Measurements from ENCODE around the gene CDC42BPB. TPM values are rescaled to one million over a fixed set of nuclear protein-coding genes. Genes with fewer than 3 reads are reported as not detected.

Gene CDC42BPB
- total and polyA plus RNA-seq, 2 donors (not counting 1 experiment from before 2014, with no cell fraction given) = 44.8 to 98.3 TPM

DNA sequence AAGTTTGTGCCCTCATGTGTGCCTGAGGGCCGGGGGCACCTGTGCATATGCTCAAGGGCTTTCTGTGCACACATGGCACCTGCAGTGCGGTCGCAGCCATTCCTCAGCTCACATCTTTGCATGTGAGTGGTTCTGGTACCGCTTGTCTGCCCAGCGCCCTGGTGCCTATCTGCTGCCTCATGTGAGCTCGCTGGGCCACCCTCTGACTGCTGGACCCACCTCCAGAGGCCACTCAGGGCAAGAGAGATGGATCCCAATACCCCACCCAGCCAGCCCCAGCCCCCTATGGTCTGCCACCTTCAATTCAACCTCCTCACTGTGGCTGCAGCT is 140.3 kb downstream of the CDC42BPB start:
- Histone ChIP-seq H2AFZ (ENCODE audit: low read length) (no peak overlapping the region), H3K4me1 (ENCODE audit: control insufficient read depth, extremely low read depth, insufficient read depth, low read length) (no peaks in the 10 kb centered on the region), H4K20me1 (ENCODE audit: control insufficient read depth, extremely low read depth, insufficient read depth, low read length) (no peaks in the 10 kb centered on the region), H3K27me3 (ENCODE audit: control insufficient read depth, insufficient read depth, low read length) (peaks cover 8% of the 10 kb centered on the region), H3K27ac (ENCODE audit: insufficient read depth, low read length) (no peak overlapping the region), H3K4me3 (replicated peaks in 1 of 4; ENCODE audit: control extremely low read depth in 1 of 4, insufficient read depth in 1 of 4, low read depth in 3 of 4, low read length in 4 of 4) (no peak overlapping the region), H3K79me2 (ENCODE audit: control insufficient read depth, insufficient read depth, low read length) (no peaks in the 10 kb centered on the region), H3K9ac (ENCODE audit: insufficient read depth, low read length) (no peak overlapping the region), H3K4me2 (ENCODE audit: extremely low read depth, insufficient read depth, low read length) (no peak overlapping the region), H3K36me3 (ENCODE audit: control insufficient read depth, insufficient read depth, low read length) (no peaks in the 10 kb centered on the region), H3K9me3 (ENCODE audit: control insufficient read depth, insufficient read depth, low read depth, low read length) (no peaks in the 10 kb centered on the region)
- TF ChIP-seq EZH2 (IDR thresholded peaks at IDR 0.05; ENCODE audit: low read length, missing control alignments) = no peak
- TF ChIP-seq, protein P1, sequence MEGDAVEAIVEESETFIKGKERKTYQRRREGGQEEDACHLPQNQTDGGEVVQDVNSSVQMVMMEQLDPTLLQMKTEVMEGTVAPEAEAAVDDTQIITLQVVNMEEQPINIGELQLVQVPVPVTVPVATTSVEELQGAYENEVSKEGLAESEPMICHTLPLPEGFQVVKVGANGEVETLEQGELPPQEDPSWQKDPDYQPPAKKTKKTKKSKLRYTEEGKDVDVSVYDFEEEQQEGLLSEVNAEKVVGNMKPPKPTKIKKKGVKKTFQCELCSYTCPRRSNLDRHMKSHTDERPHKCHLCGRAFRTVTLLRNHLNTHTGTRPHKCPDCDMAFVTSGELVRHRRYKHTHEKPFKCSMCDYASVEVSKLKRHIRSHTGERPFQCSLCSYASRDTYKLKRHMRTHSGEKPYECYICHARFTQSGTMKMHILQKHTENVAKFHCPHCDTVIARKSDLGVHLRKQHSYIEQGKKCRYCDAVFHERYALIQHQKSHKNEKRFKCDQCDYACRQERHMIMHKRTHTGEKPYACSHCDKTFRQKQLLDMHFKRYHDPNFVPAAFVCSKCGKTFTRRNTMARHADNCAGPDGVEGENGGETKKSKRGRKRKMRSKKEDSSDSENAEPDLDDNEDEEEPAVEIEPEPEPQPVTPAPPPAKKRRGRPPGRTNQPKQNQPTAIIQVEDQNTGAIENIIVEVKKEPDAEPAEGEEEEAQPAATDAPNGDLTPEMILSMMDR (conservative IDR thresholded peaks at IDR 0.05 in 1 of 2, IDR thresholded peaks at IDR 0.05 in 1 of 2; ENCODE audit: low read depth in 1 of 2, low read length in 2 of 2) = no peak
- DNase-seq (ENCODE audit: low read depth in 2 of 2) = no peak

DNA sequence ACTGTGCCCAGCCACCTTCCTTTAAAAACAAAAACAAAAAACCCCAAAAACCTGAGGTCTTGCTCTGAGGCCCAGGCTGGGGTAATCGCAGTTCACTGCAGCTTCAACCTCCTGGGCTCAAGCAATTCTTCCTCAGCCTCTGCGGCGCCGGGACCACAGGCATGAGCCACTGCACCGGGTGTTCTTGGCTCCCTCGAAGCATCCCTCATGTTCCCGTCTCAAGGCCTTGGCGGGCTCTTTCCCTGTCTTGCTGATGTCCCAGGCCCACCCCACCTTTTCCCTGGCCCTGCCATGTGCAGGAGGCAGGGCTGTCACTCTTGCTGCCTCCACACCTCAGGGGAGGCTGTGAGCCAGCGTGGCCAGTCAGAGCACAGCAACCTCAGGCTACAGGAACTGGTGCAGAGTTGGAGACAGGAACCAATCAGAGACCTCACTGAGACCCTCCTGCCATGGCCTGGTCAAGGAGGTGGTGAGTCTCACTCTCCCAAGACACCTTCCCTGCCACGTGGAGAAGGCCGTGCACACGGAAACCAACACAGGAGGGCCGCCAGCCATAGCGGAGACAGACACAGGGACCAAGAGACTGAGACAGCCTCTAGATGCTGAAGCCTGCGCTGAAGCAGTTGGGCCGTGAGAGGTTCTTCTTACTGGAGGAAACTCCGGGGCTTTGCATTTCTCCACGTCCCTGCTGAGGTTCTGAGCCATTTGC is 140.8 kb downstream of the CDC42BPB start:
- H3K9me3 ChIP-seq (ENCODE audit: control insufficient read depth, insufficient read depth, low read depth, low read length) = no peaks in the 10 kb centered on the region
- H3K27ac ChIP-seq (ENCODE audit: insufficient read depth, low read length) = no peak overlapping the region
- H3K36me3 ChIP-seq (ENCODE audit: control insufficient read depth, insufficient read depth, low read length) = no peaks in the 10 kb centered on the region
- no peaks in the 10 kb centered on the region for H4K20me1 ChIP-seq (ENCODE audit: control insufficient read depth, extremely low read depth, insufficient read depth, low read length)
- H2AFZ ChIP-seq (ENCODE audit: low read length) = no peak overlapping the region
- H3K79me2 ChIP-seq (ENCODE audit: control insufficient read depth, insufficient read depth, low read length) = no peaks in the 10 kb centered on the region
- H3K4me3 ChIP-seq (replicated peaks in 1 of 4; ENCODE audit: control extremely low read depth in 1 of 4, insufficient read depth in 1 of 4, low read depth in 3 of 4, low read length in 4 of 4) = no peak overlapping the region
- no peak for DNase-seq (ENCODE audit: low read depth in 2 of 2)
- no peak for TF ChIP-seq EZH2 (IDR thresholded peaks at IDR 0.05; ENCODE audit: low read length, missing control alignments)
- TF ChIP-seq, protein P1 (conservative IDR thresholded peaks at IDR 0.05 in 1 of 2, IDR thresholded peaks at IDR 0.05 in 1 of 2; ENCODE audit: low read depth in 1 of 2, low read length in 2 of 2) = no peak
- no peak overlapping the region for H3K4me2 ChIP-seq (ENCODE audit: extremely low read depth, insufficient read depth, low read length)
- H3K27me3 ChIP-seq (ENCODE audit: control insufficient read depth, insufficient read depth, low read length) = peaks cover 5% of the 10 kb centered on the region
- no peaks in the 10 kb centered on the region for H3K4me1 ChIP-seq (ENCODE audit: control insufficient read depth, extremely low read depth, insufficient read depth, low read length)
- no peak overlapping the region for H3K9ac ChIP-seq (ENCODE audit: insufficient read depth, low read length)

GRCh38 chr14:102915292-102916110 is 141.8 kb downstream of the CDC42BPB start:
- Histone ChIP-seq H3K4me2 (ENCODE audit: extremely low read depth, insufficient read depth, low read length) (no peak overlapping the region), H3K79me2 (ENCODE audit: control insufficient read depth, insufficient read depth, low read length) (no peaks in the 10 kb centered on the region), H3K4me3 (replicated peaks in 1 of 4; ENCODE audit: control extremely low read depth in 1 of 4, insufficient read depth in 1 of 4, low read depth in 3 of 4, low read length in 4 of 4) (no peak overlapping the region), H3K27me3 (ENCODE audit: control insufficient read depth, insufficient read depth, low read length) (no peaks in the 10 kb centered on the region), H2AFZ (ENCODE audit: low read length) (no peak overlapping the region), H4K20me1 (ENCODE audit: control insufficient read depth, extremely low read depth, insufficient read depth, low read length) (no peaks in the 10 kb centered on the region), H3K9me3 (ENCODE audit: control insufficient read depth, insufficient read depth, low read depth, low read length) (no peaks in the 10 kb centered on the region), H3K4me1 (ENCODE audit: control insufficient read depth, extremely low read depth, insufficient read depth, low read length) (no peaks in the 10 kb centered on the region), H3K9ac (ENCODE audit: insufficient read depth, low read length) (no peak overlapping the region), H3K27ac (ENCODE audit: insufficient read depth, low read length) (no peak overlapping the region), H3K36me3 (ENCODE audit: control insufficient read depth, insufficient read depth, low read length) (no peaks in the 10 kb centered on the region)
- TF ChIP-seq, protein P1 (conservative IDR thresholded peaks at IDR 0.05 in 1 of 2, IDR thresholded peaks at IDR 0.05 in 1 of 2; ENCODE audit: low read depth in 1 of 2, low read length in 2 of 2) = no peak
- no peak for TF ChIP-seq EZH2 (IDR thresholded peaks at IDR 0.05; ENCODE audit: low read length, missing control alignments)
- no peak for DNase-seq (ENCODE audit: low read depth in 2 of 2)

Measured in fibroblast of lung (primary cell).